GM12878 (cell line): ENCODE data around the gene PPM1D.

ENCODE experiments used
- HDGF ChIP-seq: fragments of 450-650 bp; IDR thresholded peaks from 2 replicates; pipeline ENCODE4 v1.6.1; 2016; ENCODE audit warnings: antibody characterized with exemption
- PKNOX1 ChIP-seq: fragments of 450-650 bp; IDR thresholded peaks from 2 replicates; pipeline ENCODE4 v1.6.1; 2016; ENCODE audit warnings: mild to moderate bottlenecking
- POLR2A ChIP-seq: IDR thresholded peaks from 2 replicates; pipeline ENCODE4 v1.6.1; 2011; ENCODE audit warnings: low read depth, mild to moderate bottlenecking, low read length
- SUPT20H ChIP-seq: IDR thresholded peaks from 2 replicates; pipeline ENCODE4 v1.6.1; 2011; ENCODE audit warnings: low read depth, mild to moderate bottlenecking, low read length, moderate library complexity, borderline replicate concordance; ENCODE audit not compliant: control insufficient read depth
- ZNF274 ChIP-seq: IDR thresholded peaks from one replicate; pipeline ENCODE4 v1.8.0; 2011; ENCODE audit not compliant: insufficient read length, insufficient read depth
- ZNF384 ChIP-seq: IDR thresholded peaks from 2 replicates; pipeline ENCODE4 v1.6.1; 2012; ENCODE audit warnings: low read depth, mild to moderate bottlenecking, low read length, improper control_type of control experiment, borderline replicate concordance
- TF ChIP-seq, protein P1 (sequence below), 3 experiments: IDR thresholded peaks in 2 of 3; conservative IDR thresholded peaks in 1 of 3; 2 replicates each; pipeline ENCODE4 v1.5.1; 2011; ENCODE audit warnings: low read depth in 3 of 3, low read length in 3 of 3, mild to moderate bottlenecking in 3 of 3, control low read depth in 2 of 3, moderate library complexity in 2 of 3, inconsistent platforms in 1 of 3, mixed read lengths in 1 of 3; ENCODE audit not compliant: control insufficient read depth in 2 of 3, insufficient read depth in 1 of 3; ENCODE audit errors: extremely low read depth in 1 of 3
- TF ChIP-seq, protein P2 (sequence below): IDR thresholded peaks from 2 replicates; pipeline ENCODE4 v1.6.1; 2012; ENCODE audit warnings: low read depth, low read length, improper control_type of control experiment
- TF ChIP-seq, protein P3 (sequence below): IDR thresholded peaks from 2 replicates; pipeline ENCODE4 v1.6.1; 2012; ENCODE audit warnings: mild to moderate bottlenecking, low read depth, low read length

- TF ChIP-seq, protein P1, sequence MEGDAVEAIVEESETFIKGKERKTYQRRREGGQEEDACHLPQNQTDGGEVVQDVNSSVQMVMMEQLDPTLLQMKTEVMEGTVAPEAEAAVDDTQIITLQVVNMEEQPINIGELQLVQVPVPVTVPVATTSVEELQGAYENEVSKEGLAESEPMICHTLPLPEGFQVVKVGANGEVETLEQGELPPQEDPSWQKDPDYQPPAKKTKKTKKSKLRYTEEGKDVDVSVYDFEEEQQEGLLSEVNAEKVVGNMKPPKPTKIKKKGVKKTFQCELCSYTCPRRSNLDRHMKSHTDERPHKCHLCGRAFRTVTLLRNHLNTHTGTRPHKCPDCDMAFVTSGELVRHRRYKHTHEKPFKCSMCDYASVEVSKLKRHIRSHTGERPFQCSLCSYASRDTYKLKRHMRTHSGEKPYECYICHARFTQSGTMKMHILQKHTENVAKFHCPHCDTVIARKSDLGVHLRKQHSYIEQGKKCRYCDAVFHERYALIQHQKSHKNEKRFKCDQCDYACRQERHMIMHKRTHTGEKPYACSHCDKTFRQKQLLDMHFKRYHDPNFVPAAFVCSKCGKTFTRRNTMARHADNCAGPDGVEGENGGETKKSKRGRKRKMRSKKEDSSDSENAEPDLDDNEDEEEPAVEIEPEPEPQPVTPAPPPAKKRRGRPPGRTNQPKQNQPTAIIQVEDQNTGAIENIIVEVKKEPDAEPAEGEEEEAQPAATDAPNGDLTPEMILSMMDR (IDR thresholded peaks at IDR 0.05 in 2 of 3, conservative IDR thresholded peaks at IDR 0.05 in 1 of 3; ENCODE audit: control insufficient read depth in 2 of 3, extremely low read depth in 1 of 3, insufficient read depth in 1 of 3, low read depth in 3 of 3, low read length in 3 of 3) = peak; percentile 64 to 77 (median 73)
- TF ChIP-seq PKNOX1 (no peak), POLR2A (no peak), ZNF384 (no peak), ZNF274 (no peak), HDGF (no peak), SUPT20H (no peak)
- TF ChIP-seq, protein P2, sequence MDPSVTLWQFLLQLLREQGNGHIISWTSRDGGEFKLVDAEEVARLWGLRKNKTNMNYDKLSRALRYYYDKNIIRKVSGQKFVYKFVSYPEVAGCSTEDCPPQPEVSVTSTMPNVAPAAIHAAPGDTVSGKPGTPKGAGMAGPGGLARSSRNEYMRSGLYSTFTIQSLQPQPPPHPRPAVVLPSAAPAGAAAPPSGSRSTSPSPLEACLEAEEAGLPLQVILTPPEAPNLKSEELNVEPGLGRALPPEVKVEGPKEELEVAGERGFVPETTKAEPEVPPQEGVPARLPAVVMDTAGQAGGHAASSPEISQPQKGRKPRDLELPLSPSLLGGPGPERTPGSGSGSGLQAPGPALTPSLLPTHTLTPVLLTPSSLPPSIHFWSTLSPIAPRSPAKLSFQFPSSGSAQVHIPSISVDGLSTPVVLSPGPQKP = no peak
- TF ChIP-seq, protein P3, sequence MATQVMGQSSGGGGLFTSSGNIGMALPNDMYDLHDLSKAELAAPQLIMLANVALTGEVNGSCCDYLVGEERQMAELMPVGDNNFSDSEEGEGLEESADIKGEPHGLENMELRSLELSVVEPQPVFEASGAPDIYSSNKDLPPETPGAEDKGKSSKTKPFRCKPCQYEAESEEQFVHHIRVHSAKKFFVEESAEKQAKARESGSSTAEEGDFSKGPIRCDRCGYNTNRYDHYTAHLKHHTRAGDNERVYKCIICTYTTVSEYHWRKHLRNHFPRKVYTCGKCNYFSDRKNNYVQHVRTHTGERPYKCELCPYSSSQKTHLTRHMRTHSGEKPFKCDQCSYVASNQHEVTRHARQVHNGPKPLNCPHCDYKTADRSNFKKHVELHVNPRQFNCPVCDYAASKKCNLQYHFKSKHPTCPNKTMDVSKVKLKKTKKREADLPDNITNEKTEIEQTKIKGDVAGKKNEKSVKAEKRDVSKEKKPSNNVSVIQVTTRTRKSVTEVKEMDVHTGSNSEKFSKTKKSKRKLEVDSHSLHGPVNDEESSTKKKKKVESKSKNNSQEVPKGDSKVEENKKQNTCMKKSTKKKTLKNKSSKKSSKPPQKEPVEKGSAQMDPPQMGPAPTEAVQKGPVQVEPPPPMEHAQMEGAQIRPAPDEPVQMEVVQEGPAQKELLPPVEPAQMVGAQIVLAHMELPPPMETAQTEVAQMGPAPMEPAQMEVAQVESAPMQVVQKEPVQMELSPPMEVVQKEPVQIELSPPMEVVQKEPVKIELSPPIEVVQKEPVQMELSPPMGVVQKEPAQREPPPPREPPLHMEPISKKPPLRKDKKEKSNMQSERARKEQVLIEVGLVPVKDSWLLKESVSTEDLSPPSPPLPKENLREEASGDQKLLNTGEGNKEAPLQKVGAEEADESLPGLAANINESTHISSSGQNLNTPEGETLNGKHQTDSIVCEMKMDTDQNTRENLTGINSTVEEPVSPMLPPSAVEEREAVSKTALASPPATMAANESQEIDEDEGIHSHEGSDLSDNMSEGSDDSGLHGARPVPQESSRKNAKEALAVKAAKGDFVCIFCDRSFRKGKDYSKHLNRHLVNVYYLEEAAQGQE = no peak
These were observed 775 bp downstream of the PPM1D start for GRCh38 chr17:60600490-60601446.
